SK-N-SH (cell line): ENCODE results near the gene SPATA31C2. TPM values are rescaled to one million over a fixed set of nuclear protein-coding genes. Genes with fewer than 3 reads are reported as not detected.

ENCODE experiments used
- CTCF ChIA-PET: fragments of 300-600, 350-600 bp; formaldehyde crosslinking; extraction: SDS; loops from one replicate; lab custom pipeline; 2021; lab: Yijun Ruan, JAX
- POLR2A ChIA-PET: fragments of 350-600 bp; sonication (Branson Sonifier 250); formaldehyde crosslinking; extraction: SDS; loops from one replicate; lab custom pipeline; 2020; ENCODE audit warnings: antibody characterized with exemption, inconsistent platforms; lab: Yijun Ruan, JAX
- DNase-seq: peaks from one replicate; pipeline ENCODE4 v3.0.0; 2012
- H2AFZ ChIP-seq: fragments of 200-600 bp; sonication (generic); 2 replicates; pipeline ENCODE4 v1.8.1; 2016; ENCODE audit warnings: antibody characterized with exemption, mild to moderate bottlenecking, low read depth
- H3F3A ChIP-seq: fragments of 200-600 bp; sonication (generic); replicated peaks from 2 replicates; pipeline ENCODE3; 2016; ENCODE audit warnings: antibody characterized with exemption, mild to moderate bottlenecking; ENCODE audit not compliant: insufficient read depth
- H3K27ac ChIP-seq, 2 experiments: fragments of 200-500 bp in 1 of 2; fragments of 200-600 bp in 1 of 2; sonication (Bioruptor generic) in 1 of 2; sonication (generic), shearing (Covaris generic) in 1 of 2; 2 replicates each; pipeline versions ENCODE4 v1.5.1 to v1.6.1; 2014 to 2016; ENCODE audit warnings: low read depth in 2 of 2, inconsistent platforms in 1 of 2, low read length in 1 of 2, mild to moderate bottlenecking in 1 of 2, mixed read lengths in 1 of 2
- H3K27me3 ChIP-seq: fragments of 200-600 bp; sonication (generic), shearing (Covaris generic); 2 replicates; pipeline ENCODE4 v1.6.1; 2016; ENCODE audit warnings: mixed run types; ENCODE audit not compliant: insufficient read depth
- H3K36me3 ChIP-seq, 2 experiments: fragments of 200-500 bp in 1 of 2; fragments of 200-600 bp in 1 of 2; sonication (Bioruptor generic) in 1 of 2; sonication (generic) in 1 of 2; replicated peaks in 1 of 2; 2 replicates each; pipeline versions ENCODE3 to v1.5.1; 2014 to 2016; ENCODE audit warnings: low read length in 1 of 2, mild to moderate bottlenecking in 1 of 2; ENCODE audit not compliant: insufficient read depth in 2 of 2, control insufficient read depth in 1 of 2
- H3K4me1 ChIP-seq, 2 experiments: fragments of 200-500 bp in 1 of 2; fragments of 200-600 bp in 1 of 2; sonication (Bioruptor generic) in 1 of 2; sonication (generic), shearing (Covaris generic) in 1 of 2; 2 replicates each; pipeline versions ENCODE4 v1.5.1 to v1.6.1; 2014 to 2016; ENCODE audit warnings: low read depth in 1 of 2, low read length in 1 of 2, mixed run types in 1 of 2; ENCODE audit not compliant: insufficient read depth in 2 of 2, control insufficient read depth in 1 of 2
- H3K4me2 ChIP-seq: fragments of 200-600 bp; sonication (generic), shearing (Covaris generic); 2 replicates; pipeline ENCODE4 v1.6.1; 2017; ENCODE audit warnings: mixed run types
- H3K4me3 ChIP-seq, 2 experiments: fragments of 200-500 bp in 1 of 2; fragments of 200-600 bp in 1 of 2; sonication (Bioruptor generic) in 1 of 2; sonication (generic), shearing (Covaris generic) in 1 of 2; 2 replicates each; pipeline versions ENCODE4 v1.5.1 to v1.8.1; 2014 to 2016; ENCODE audit warnings: low read depth in 2 of 2, inconsistent platforms in 1 of 2, low read length in 1 of 2, mild to moderate bottlenecking in 1 of 2, mixed read lengths in 1 of 2, moderate library complexity in 1 of 2
- H3K79me2 ChIP-seq: fragments of 200-600 bp; sonication (generic); 2 replicates; pipeline ENCODE4 v1.8.1; 2017; ENCODE audit warnings: mild to moderate bottlenecking; ENCODE audit not compliant: insufficient read depth
- H3K9ac ChIP-seq: fragments of 200-600 bp; sonication (generic); 2 replicates; pipeline ENCODE4 v1.6.1; 2017; ENCODE audit warnings: mixed run types
- H3K9me2 ChIP-seq: fragments of 200-600 bp; sonication (generic); 2 replicates; pipeline ENCODE4 v1.6.1; 2017; ENCODE audit warnings: mixed run types
- H3K9me3 ChIP-seq: fragments of 200-600 bp; sonication (generic); 2 replicates; pipeline ENCODE4 v1.6.1; 2017; ENCODE audit warnings: mixed run types, mild to moderate bottlenecking, moderate library complexity
- H4K20me1 ChIP-seq: fragments of 200-600 bp; sonication (generic); 2 replicates; pipeline ENCODE4 v1.6.1; 2017; ENCODE audit warnings: mild to moderate bottlenecking, mixed run types; ENCODE audit not compliant: insufficient read depth
- CHD2 ChIP-seq: fragments of 150-350 bp; IDR thresholded peaks from 2 replicates; pipeline ENCODE4 v1.6.1; 2018; ENCODE audit warnings: low read length; ENCODE audit not compliant: partially characterized antibody
- CTCF ChIP-seq: fragments of 200-600 bp; sonication (generic); IDR thresholded peaks from 2 replicates; pipeline ENCODE4 v1.6.1; 2017; ENCODE audit warnings: antibody characterized with exemption, mild to moderate bottlenecking, moderate library complexity
- JUND ChIP-seq: IDR thresholded peaks from 2 replicates; pipeline ENCODE4 v1.4.0; 2012
- MAX ChIP-seq: IDR thresholded peaks from 2 replicates; pipeline ENCODE4 v1.4.0; 2012; ENCODE audit warnings: low read depth
- MEF2A ChIP-seq: IDR thresholded peaks from 2 replicates; pipeline ENCODE4 v1.4.0; 2012; ENCODE audit warnings: low read depth, borderline replicate concordance
- NFIC ChIP-seq: IDR thresholded peaks from 2 replicates; pipeline ENCODE4 v1.4.0; 2012; ENCODE audit warnings: borderline replicate concordance
- NRF1 ChIP-seq: IDR thresholded peaks from 2 replicates; pipeline ENCODE4 v1.6.1; 2012; ENCODE audit warnings: low read depth, mild to moderate bottlenecking, low read length
- PBX3 ChIP-seq: IDR thresholded peaks from 2 replicates; pipeline ENCODE4; 2012
- POLR2AphosphoS5 ChIP-seq: IDR thresholded peaks from 2 replicates; pipeline ENCODE4 v1.6.1; 2012; ENCODE audit warnings: low read depth, low read length
- RAD21 ChIP-seq: IDR thresholded peaks from 2 replicates; pipeline ENCODE4 v1.6.1; 2012; ENCODE audit warnings: mild to moderate bottlenecking, low read length
- RFX5 ChIP-seq: IDR thresholded peaks from 2 replicates; pipeline ENCODE4 v1.6.1; 2012; ENCODE audit warnings: mild to moderate bottlenecking, improper control_type of control experiment, low read length
- SIN3A ChIP-seq: IDR thresholded peaks from 2 replicates; pipeline ENCODE4 v1.6.1; 2012; ENCODE audit warnings: low read depth, mild to moderate bottlenecking, low read length, moderate library complexity, borderline replicate concordance
- SMC3 ChIP-seq: IDR thresholded peaks from 2 replicates; pipeline ENCODE4 v1.6.1; 2012; ENCODE audit warnings: low read depth, low read length, improper control_type of control experiment
- TAF1 ChIP-seq: IDR thresholded peaks from 2 replicates; pipeline ENCODE4 v1.6.1; 2012; ENCODE audit warnings: low read depth, mild to moderate bottlenecking, low read length, moderate library complexity, borderline replicate concordance
- TCF12 ChIP-seq: IDR thresholded peaks from 2 replicates; pipeline ENCODE4 v1.4.0; 2012
- YY1 ChIP-seq: IDR thresholded peaks from 2 replicates; pipeline ENCODE4 v1.4.0; 2012; ENCODE audit warnings: low read depth, mild to moderate bottlenecking
- WGBS: methylation state at CpG from one replicate; pipeline ENCODE4 v1.1.6; 2017; ENCODE audit warnings: low lambda C conversion rate; 5-methylcytosine and 5-hydroxymethylcytosine counted together
- polyA plus RNA-seq, 3 experiments: library from polyadenylated mRNA; depleted of rRNA; stranded (reverse); fragments of >200 nt; gene quantifications; 2 replicates each; pipeline ENCODE4 v1.2.3, GENCODE V29; 2012
- TF ChIP-seq, protein P1 (sequence below): IDR thresholded peaks from 2 replicates; pipeline ENCODE4 v1.4.0; 2012; ENCODE audit warnings: low read depth, borderline replicate concordance
- TF ChIP-seq, protein P2 (sequence below): fragments of 150-350 bp; IDR thresholded peaks from 2 replicates; pipeline ENCODE4 v1.6.1; 2017; ENCODE audit warnings: antibody characterized with exemption, low read length, low read depth, borderline replicate concordance
- TF ChIP-seq, protein P3 (sequence below): fragments of 150-350 bp; IDR thresholded peaks from 2 replicates; pipeline ENCODE4 v1.6.1; 2016; ENCODE audit warnings: mild to moderate bottlenecking, low read depth, low read length

Gene SPATA31C2
- polyA plus RNA-seq, 1 of the 3 experiments (the other 2 are of a cell fraction) = not detected

DNA sequence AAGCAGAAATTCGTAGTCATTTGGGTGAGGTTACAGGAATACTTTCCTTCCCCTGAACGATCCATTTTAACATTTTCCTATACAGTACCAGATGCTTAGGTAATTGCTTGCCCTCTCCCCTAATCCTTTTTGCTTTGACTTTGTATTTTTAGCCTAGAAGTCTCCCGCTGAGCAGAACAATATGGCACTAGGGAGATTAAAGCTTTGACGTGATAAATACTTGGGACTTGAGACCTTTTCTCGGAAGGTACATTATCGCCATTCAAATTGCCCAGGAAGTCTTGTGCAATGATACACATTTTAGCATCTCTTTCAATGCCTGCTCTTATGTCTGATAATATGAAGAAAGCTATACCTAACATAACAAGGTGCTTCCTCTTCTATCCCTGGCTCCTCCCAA is 22.9 kb upstream of the SPATA31C2 start:
- TF ChIP-seq, protein P1, sequence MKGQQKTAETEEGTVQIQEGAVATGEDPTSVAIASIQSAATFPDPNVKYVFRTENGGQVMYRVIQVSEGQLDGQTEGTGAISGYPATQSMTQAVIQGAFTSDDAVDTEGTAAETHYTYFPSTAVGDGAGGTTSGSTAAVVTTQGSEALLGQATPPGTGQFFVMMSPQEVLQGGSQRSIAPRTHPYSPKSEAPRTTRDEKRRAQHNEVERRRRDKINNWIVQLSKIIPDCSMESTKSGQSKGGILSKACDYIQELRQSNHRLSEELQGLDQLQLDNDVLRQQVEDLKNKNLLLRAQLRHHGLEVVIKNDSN = no peak
- no peak for TF ChIP-seq TCF12
- TF ChIP-seq JUND = no peak
- no peak for TF ChIP-seq YY1
- TF ChIP-seq, protein P2, sequence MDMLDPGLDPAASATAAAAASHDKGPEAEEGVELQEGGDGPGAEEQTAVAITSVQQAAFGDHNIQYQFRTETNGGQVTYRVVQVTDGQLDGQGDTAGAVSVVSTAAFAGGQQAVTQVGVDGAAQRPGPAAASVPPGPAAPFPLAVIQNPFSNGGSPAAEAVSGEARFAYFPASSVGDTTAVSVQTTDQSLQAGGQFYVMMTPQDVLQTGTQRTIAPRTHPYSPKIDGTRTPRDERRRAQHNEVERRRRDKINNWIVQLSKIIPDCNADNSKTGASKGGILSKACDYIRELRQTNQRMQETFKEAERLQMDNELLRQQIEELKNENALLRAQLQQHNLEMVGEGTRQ = no peak
- TF ChIP-seq POLR2AphosphoS5 = no peak
- TF ChIP-seq CHD2 = no peak
- TF ChIP-seq MAX = no peak
- TF ChIP-seq MEF2A = no peak
- TF ChIP-seq, protein P3, sequence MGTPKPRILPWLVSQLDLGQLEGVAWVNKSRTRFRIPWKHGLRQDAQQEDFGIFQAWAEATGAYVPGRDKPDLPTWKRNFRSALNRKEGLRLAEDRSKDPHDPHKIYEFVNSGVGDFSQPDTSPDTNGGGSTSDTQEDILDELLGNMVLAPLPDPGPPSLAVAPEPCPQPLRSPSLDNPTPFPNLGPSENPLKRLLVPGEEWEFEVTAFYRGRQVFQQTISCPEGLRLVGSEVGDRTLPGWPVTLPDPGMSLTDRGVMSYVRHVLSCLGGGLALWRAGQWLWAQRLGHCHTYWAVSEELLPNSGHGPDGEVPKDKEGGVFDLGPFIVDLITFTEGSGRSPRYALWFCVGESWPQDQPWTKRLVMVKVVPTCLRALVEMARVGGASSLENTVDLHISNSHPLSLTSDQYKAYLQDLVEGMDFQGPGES = no peak
- no peak for TF ChIP-seq NFIC
- no peak for TF ChIP-seq NRF1
- no peak for TF ChIP-seq RAD21
- TF ChIP-seq TAF1 = no peak
- TF ChIP-seq RFX5 = no peak
- no peak for TF ChIP-seq PBX3
- no peak for TF ChIP-seq SMC3
- TF ChIP-seq SIN3A = no peak
- no peak for TF ChIP-seq CTCF
- Histone ChIP-seq H3K4me2 (no peak overlapping the region), H4K20me1 (no peaks in the 10 kb centered on the region), H3K27me3 (no peaks in the 10 kb centered on the region), H3K9me3 (no peaks in the 10 kb centered on the region), H3F3A (no peaks in the 10 kb centered on the region), H3K36me3 (no peaks in the 10 kb centered on the region), H3K9ac (no peak overlapping the region), H3K4me3 (no peak overlapping the region), H3K4me1 (no peaks in the 10 kb centered on the region; a peak in 1 of 4 replicates), H3K79me2 (no peaks in the 10 kb centered on the region), H3K27ac (no peak overlapping the region), H2AFZ (no peak overlapping the region), H3K9me2 (no peaks in the 10 kb centered on the region)
- WGBS = 43% methylated on average over 6 of the region's 6 CpGs
- no peak for DNase-seq
- POLR2A ChIA-PET = no interaction called here
- CTCF ChIA-PET = no interaction called here
